GM15510 (cell line): ENCODE measurements around the gene CRYGC.

Source experiments
- POLR2A ChIP-seq: IDR thresholded peaks from 3 replicates; pipeline ENCODE4 v1.6.1; 2011; ENCODE audit warnings: borderline replicate concordance; ENCODE audit not compliant: insufficient read length; ENCODE audit errors: extremely low read depth

CRYGC gene

DNA sequence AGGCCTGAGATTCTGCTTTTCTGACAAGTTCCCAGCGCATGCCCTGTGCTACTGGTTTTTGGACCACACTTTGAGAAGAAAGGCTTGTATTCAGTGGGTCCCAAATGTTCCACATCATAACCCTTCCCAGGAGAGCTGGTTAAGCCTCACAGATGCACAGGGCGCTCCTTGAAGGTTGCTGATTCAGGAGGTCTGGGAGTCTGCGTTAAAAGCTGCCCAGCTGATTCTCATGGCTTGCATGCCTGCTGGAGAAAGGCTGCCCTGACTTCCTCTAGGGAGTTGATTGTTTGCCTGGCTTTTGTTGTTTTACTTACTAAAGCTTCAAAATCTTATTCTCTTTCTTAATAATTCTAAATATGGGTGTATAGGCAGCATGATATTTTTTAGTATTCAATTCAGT lies 26.0 kb downstream of the CRYGC start:
- no peak for TF ChIP-seq POLR2A

DNA sequence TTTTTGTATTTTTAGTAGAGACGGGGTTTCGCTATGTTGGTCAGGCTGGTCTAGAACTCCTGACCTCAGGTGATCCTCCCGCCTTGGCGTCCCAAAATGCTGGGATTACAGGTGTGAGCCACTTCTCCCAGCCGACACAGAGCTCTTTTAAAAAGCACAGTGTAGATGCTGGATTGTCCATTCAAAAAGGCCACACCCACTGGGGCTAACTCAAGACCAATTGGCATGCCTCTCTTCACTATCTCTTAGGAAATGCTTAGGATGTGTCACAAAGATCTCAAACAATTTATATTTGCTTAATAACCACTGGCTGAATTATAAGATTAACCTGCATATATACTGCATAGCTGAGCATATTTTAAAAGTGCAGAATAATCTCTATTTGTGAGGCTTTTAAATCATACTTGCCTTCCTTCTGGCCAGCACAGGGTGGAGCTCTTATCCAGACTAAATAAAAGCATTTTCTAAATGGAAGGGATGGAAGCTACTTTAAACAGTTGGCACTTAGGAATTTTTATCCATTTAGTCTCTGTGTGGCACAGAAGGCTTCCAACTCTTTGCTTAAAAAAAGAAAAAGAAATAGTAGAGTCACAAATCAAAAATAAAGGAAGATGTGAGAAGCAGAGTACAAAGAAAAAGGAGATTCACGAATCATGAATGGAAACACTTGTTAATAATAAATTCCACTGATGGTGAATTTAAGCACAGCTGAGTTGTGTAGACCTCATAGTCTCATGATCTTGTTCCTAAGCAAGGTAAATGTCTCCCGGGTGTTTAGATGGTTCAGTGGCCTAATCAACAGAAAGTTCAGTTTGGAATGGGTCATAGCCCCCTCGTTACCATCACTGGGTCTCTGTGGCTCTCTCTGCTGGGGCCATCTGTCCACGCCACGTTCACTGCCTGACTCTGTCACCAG lies 27.7 kb downstream of the CRYGC start:
- TF ChIP-seq POLR2A, result no peak

DNA sequence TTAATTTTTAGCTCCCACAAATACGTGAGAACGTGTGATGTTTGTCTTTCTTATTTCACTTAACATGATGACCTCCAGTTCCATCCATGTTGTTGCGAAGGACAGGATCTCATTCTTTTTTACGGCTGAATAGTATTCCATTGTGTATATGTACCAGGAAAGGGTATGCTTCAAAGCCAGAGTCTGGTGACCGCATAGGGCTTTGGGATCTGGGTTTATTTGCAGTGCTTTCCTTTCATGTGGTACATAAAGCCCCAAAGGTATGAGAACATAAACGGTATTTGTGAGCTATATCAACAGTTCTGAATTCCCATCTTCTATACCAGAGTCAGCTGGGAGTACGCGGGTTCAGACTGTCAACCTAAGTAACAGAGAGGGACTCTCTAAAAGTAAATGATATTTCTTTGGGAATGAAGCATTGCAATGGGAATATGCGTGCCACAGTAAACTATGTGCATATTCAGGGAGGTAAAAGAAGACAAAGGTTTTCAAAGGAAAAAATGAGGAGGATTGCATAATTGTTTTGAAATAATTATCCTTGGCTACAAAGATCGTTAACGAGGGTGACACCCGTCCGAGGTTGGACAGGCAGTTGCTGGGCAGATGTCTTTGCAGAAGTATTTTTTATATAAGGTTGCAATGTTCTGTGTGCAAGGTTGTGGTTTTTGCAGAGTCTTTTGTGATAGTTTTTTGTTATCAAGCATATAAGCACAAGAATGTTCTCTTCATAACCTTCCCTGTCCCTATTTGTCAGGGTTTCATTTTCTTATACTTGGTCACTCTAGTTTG lies 29.8 kb downstream of the CRYGC start:
- no peak for TF ChIP-seq POLR2A

DNA sequence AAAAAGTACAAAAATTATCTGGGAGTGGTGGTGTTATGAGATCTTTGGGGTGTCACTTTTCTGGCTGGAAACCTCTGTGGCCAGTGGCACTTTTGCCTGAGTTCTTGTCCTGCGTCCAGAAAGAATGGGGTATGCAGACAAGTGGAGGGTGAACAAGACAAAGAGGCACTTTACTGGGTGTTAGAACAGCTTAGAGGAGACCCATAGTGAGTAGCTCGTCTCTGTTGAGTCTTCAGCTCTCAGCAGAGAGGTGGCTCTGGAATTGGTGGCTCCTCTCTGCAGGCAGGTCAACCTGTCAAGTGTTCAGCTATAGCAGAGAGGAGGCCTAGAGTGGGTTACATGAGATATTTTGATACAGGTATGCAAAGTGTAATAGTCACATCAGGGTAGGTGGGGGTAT lies 31.4 kb downstream of the CRYGC start:
- no peak for TF ChIP-seq POLR2A

DNA sequence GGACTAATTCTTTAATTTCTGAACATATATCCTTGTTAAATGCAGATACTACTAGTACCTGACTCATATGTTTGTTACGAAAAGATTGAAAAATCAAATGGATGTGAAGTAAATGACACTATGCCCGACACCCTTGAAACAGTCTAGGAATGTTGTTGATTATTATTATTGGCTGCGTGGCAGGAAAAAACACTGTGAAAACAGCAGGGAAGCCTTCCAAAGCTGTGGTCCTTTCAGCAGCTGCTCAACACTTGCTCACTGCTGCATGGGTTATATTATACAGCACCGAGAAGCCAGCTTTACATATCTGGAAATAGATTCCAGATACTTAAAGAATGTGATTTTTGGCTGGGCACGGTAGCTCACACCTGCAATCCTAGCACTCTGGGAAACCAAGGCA lies 31.8 kb downstream of the CRYGC start:
- no peak for TF ChIP-seq POLR2A

DNA sequence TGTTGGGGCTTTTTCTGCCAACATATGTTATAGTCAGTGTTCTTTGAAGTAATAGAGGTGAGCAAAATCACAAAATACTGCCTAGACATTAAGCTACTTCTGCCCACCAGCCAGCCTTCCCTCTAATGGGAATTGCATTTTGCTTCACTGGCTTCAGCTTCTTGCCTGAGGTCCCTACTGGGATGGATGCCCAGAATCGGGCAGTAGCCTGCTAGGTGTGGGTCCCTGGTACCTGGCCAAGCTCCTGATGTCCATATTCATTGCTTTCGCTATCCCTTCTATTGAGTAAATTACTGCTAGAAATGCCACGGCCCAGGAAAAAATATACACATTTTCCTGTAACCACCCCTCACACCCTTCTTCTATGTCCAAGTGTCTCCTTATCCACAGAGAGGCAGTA lies 32.3 kb downstream of the CRYGC start:
- no peak for TF ChIP-seq POLR2A

DNA sequence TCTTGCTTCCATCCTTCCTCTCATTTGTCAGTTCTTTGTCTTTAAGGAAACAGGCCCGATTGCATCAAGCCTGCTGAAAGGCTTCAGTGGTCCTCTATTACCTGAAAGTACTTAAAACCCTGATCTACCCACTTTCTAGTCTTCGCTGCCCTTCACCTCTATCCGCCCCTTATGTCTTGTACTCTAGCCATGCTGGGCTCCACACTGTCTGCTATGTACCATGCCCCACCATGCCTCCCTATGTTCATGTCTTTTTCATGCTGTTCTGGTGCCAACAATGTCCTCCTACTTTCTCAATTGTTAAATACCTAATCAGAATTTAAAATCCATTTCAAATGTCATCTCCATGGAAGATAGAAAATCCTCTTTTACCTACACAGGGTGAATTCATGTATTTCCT lies 33.5 kb downstream of the CRYGC start:
- TF ChIP-seq POLR2A, result no peak

DNA sequence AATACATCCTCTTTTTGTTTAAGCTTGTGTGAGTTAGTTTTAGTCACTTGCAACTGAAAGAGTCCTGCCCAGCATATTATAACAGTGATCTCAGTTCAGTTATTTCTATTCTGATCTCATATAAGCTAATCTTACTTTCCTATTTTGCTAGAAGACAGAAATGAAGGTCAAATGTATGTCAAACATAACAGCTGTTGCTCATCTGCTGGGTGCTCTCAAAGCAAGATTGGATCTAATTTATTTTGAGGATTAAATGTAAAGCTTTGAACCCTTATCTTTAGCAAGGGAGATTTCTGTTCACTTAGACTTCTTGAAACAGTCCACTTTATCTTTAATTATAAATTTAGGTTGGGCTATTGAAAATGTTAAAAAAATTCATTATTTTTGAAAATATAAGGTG lies 36.5 kb downstream of the CRYGC start:
- no peak for TF ChIP-seq POLR2A

DNA sequence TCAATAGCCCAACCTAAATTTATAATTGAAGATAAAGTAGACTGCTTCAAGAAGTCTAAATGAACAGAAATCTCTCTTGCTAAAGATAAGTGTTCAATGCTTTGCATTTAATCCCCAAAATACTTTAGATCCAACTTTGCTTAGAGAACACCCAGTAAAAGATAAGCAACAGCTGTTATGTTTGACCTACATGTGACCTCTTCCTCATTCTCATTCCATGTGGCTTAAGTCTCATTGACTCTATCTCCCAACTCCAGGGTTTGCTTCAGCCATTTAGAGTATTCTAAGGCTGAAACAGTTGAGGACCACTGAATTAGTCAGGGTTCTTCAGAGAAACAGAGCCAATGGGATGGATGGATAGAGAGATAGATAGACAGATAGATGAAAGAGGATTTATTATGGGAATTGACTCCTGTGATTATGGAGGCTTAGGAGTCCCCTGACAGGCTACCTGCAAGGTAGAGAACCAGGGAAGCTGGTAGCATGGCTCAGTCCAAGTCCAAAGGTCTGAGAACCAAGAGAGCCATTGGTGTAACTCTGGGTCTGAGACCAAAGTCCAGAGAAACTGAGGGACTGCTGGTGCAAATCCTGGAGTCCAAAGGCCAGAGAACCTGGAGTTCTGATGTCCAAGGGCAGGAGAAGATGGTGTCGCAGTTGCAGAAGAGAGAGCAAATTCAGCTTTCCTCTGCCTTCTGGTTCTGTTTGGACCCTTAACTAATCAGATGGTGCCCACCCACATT lies 37.4 kb downstream of the CRYGC start:
- TF ChIP-seq POLR2A, result no peak

DNA sequence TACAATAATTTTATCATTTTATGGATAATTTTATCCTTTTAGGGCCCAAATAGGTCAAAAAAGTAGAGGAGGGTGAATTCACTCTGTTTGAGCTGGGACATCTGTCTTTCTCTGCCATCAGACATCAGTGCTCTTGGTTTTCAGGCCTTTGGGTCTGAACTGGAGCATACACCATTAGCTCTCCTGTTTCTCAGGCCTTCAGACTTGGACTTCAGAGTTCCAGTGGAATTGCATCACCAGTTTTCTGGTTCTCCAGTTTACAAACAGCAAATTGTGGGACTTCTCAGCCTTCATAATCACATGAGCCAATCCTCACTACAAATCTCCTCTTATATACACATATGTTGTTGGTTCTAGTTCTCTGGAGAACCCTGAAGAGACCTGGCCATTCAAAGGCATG lies 39.2 kb downstream of the CRYGC start:
- no peak for TF ChIP-seq POLR2A

DNA sequence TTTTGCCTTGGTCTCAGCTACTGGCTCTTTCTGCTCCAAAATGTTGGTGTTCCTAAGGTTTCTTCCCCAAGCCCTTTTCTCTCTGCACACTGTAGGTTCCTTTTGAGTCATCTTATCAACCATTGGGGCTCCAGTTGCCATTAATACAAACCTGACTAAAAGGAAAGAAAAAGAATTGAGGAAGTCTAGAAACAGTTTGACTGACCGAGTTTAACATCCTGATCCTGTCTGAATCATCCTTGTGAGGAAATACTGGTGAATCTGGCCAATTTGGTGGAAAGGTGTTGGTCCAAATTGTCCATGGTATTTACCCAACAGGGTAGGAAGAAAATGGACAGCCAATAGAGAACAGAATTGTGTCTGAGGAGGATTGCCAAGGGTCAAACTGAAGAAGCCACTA lies 43.6 kb downstream of the CRYGC start:
- no peak for TF ChIP-seq POLR2A

DNA sequence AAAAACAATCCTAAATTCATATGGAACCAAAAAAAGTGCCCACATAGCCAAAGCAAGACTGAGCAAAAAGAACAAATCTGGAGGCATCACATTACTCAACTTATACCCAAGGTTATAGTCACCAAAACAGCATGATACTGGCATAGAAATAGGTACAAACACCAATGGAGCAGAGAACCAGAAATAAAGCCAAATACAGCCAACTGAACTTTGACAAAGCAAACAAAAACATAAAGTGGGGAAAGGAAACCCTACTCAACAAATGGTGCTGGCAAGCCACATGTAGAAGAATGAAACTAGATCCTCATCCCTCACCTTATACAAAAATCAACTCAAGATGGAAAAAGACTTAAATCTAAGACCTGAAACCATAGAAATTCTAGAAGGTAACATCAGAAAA lies 45.8 kb downstream of the CRYGC start:
- no peak for TF ChIP-seq POLR2A
